IMR-90 (cell line): ENCODE data around the gene CAPNS2. TPM values are rescaled to one million over a fixed set of nuclear protein-coding genes. Genes with fewer than 3 reads are reported as not detected.

Experiments used
- ATAC-seq: fragments of 200-7000 bp; cut with Tn5 transposase; 2 replicates; pipeline ENCODE4 v1.9.1; 2020; ENCODE audit warnings: low read depth, mild to moderate bottlenecking, moderate library complexity
- BruUV-seq: library from RNA; stranded (reverse); fragments of 400-500 nt; replicated peaks from 2 replicates; lab custom pipeline; 2021; lab: Mats Ljungman, UMichigan
- CTCF ChIA-PET: fragments of 300-600 bp; formaldehyde crosslinking; extraction: SDS; loops from one replicate; lab custom pipeline; 2021; ENCODE audit warnings: antibody characterized with exemption; lab: Yijun Ruan, JAX
- POLR2A ChIA-PET: fragments of 300-600 bp; sonication (Branson Sonifier 250); formaldehyde crosslinking; loops from one replicate; lab custom pipeline; 2022; ENCODE audit warnings: antibody characterized with exemption; ENCODE audit not compliant: unreplicated experiment; lab: Charles Lee
- DNase-seq: peaks from one replicate; pipeline ENCODE4 v3.0.0; 2013
- H2AFZ ChIP-seq: replicated peaks from 2 replicates; pipeline ENCODE3; 2013; ENCODE audit warnings: low read length, mild to moderate bottlenecking; ENCODE audit not compliant: poor library complexity
- H2AK5ac ChIP-seq: 2 replicates; pipeline ENCODE4 v1.6.1; 2013; ENCODE audit warnings: low read depth, low read length, inconsistent platforms
- H2AK9ac ChIP-seq: replicated peaks from 2 replicates; pipeline ENCODE3; 2013; ENCODE audit warnings: mild to moderate bottlenecking, low read depth, low read length, moderate library complexity; ENCODE audit not compliant: poor library complexity
- H2BK120ac ChIP-seq: 2 replicates; pipeline ENCODE4 v1.6.1; 2013; ENCODE audit warnings: low read depth, low read length, inconsistent platforms
- H2BK15ac ChIP-seq: 3 replicates; pipeline ENCODE4 v1.6.1; 2013; ENCODE audit warnings: low read depth, low read length, inconsistent platforms
- H2BK20ac ChIP-seq: 2 replicates; pipeline ENCODE4 v1.6.1; 2013; ENCODE audit warnings: low read depth, mild to moderate bottlenecking, inconsistent platforms, low read length, moderate library complexity
- H2BK5ac ChIP-seq: 2 replicates; pipeline ENCODE4 v1.6.1; 2013; ENCODE audit warnings: mild to moderate bottlenecking, low read depth, low read length, inconsistent platforms; ENCODE audit not compliant: poor library complexity, severe bottlenecking
- H3K14ac ChIP-seq: replicated peaks from 2 replicates; pipeline ENCODE4 v1.6.1; 2013; ENCODE audit warnings: low read depth, low read length, inconsistent platforms
- H3K18ac ChIP-seq: 2 replicates; pipeline ENCODE4 v1.6.1; 2013; ENCODE audit warnings: low read depth, low read length, control low read depth
- H3K23ac ChIP-seq: 2 replicates; pipeline ENCODE4 v1.6.1; 2013; ENCODE audit warnings: low read depth, low read length, inconsistent platforms
- H3K27ac ChIP-seq: 2 replicates; pipeline ENCODE4 v1.5.1; 2013; ENCODE audit warnings: mild to moderate bottlenecking, control low read depth, low read length; ENCODE audit not compliant: insufficient read depth
- H3K27me3 ChIP-seq: 2 replicates; pipeline ENCODE4 v1.6.1; 2013; ENCODE audit warnings: low read length; ENCODE audit not compliant: control insufficient read depth, insufficient read depth
- H3K36me3 ChIP-seq: 2 replicates; pipeline ENCODE4 v1.6.1; 2013; ENCODE audit warnings: low read length, mixed read lengths; ENCODE audit not compliant: control insufficient read depth, insufficient read depth
- H3K4ac ChIP-seq: 2 replicates; pipeline ENCODE4 v1.6.1; 2013; ENCODE audit warnings: low read depth, low read length, inconsistent platforms
- H3K4me1 ChIP-seq: 2 replicates; pipeline ENCODE4 v1.6.1; 2013; ENCODE audit warnings: low read length, mixed read lengths; ENCODE audit not compliant: control insufficient read depth, insufficient read depth
- H3K4me2 ChIP-seq: 2 replicates; pipeline ENCODE4 v1.6.1; 2013; ENCODE audit warnings: low read depth, mild to moderate bottlenecking, control low read depth, low read length, moderate library complexity
- H3K4me3 ChIP-seq: 2 replicates; pipeline ENCODE4 v1.5.1; 2013; ENCODE audit warnings: low read depth, mild to moderate bottlenecking, control low read depth, low read length, moderate library complexity; ENCODE audit not compliant: insufficient read depth
- H3K56ac ChIP-seq: 2 replicates; pipeline ENCODE4 v1.6.1; 2013; ENCODE audit warnings: low read length, inconsistent platforms; ENCODE audit not compliant: insufficient read depth; ENCODE audit errors: extremely low read depth
- H3K79me1 ChIP-seq, 2 experiments: 2 replicates each; pipeline ENCODE4 v1.6.1; 2013; ENCODE audit warnings: low read length in 2 of 2, inconsistent platforms in 1 of 2, low read depth in 1 of 2
- H3K9ac ChIP-seq: 2 replicates; pipeline ENCODE4 v1.6.1; 2013; ENCODE audit warnings: low read depth, low read length, control low read depth
- H3K9me1 ChIP-seq: 2 replicates; pipeline ENCODE4 v1.6.1; 2013; ENCODE audit warnings: low read length, inconsistent platforms; ENCODE audit not compliant: insufficient read depth
- H3K9me3 ChIP-seq: 2 replicates; pipeline ENCODE4 v1.6.1; 2013; ENCODE audit warnings: low read length; ENCODE audit not compliant: control insufficient read depth, insufficient read depth
- H4K20me1 ChIP-seq: 2 replicates; pipeline ENCODE4 v1.6.1; 2013; ENCODE audit warnings: low read length, inconsistent platforms; ENCODE audit not compliant: insufficient read depth
- H4K5ac ChIP-seq: 2 replicates; pipeline ENCODE4 v1.6.1; 2013; ENCODE audit warnings: mild to moderate bottlenecking, low read depth, low read length, control low read depth
- H4K8ac ChIP-seq, 2 experiments: 2 replicates each; pipeline ENCODE4 v1.6.1; 2013; ENCODE audit warnings: low read depth in 2 of 2, low read length in 2 of 2, control low read depth in 1 of 2, inconsistent platforms in 1 of 2
- H4K91ac ChIP-seq: 2 replicates; pipeline ENCODE4 v1.6.1; 2013; ENCODE audit warnings: low read depth, low read length, inconsistent platforms; ENCODE audit not compliant: insufficient read depth
- BHLHE40 ChIP-seq: fragments of 150-350 bp; IDR thresholded peaks from 2 replicates; pipeline ENCODE4 v1.6.1; 2016; ENCODE audit warnings: mild to moderate bottlenecking, low read depth, low read length
- CEBPB ChIP-seq: IDR thresholded peaks from 2 replicates; pipeline ENCODE4 v1.6.1; 2012; ENCODE audit warnings: low read depth, low read length, improper control_type of control experiment
- CHD1 ChIP-seq: IDR thresholded peaks from 2 replicates; pipeline ENCODE4 v1.6.1; 2012; ENCODE audit warnings: low read depth, low read length, improper control_type of control experiment
- CTCF ChIP-seq: conservative IDR thresholded peaks from 2 replicates; pipeline ENCODE4 v1.5.1; 2012; ENCODE audit warnings: mild to moderate bottlenecking, low read depth, low read length, improper control_type of control experiment
- FOS ChIP-seq: fragments of 150-350 bp; IDR thresholded peaks from 2 replicates; pipeline ENCODE4 v1.6.1; 2016; ENCODE audit warnings: low read depth, low read length
- MXI1 ChIP-seq: IDR thresholded peaks from 2 replicates; pipeline ENCODE4 v1.6.1; 2012; ENCODE audit warnings: low read depth, mild to moderate bottlenecking, low read length, moderate library complexity, borderline replicate concordance
- NFE2L2 ChIP-seq: fragments of 150-350 bp; IDR thresholded peaks from 2 replicates; pipeline ENCODE4 v1.6.1; 2016; ENCODE audit warnings: low read depth, mild to moderate bottlenecking, low read length
- RAD21 ChIP-seq: IDR thresholded peaks from 2 replicates; pipeline ENCODE4 v1.6.1; 2012; ENCODE audit warnings: low read length, improper control_type of control experiment
- RCOR1 ChIP-seq: IDR thresholded peaks from 2 replicates; pipeline ENCODE4 v1.6.1; 2012; ENCODE audit warnings: mild to moderate bottlenecking, low read length, improper control_type of control experiment; ENCODE audit not compliant: insufficient replicate concordance
- RFX5 ChIP-seq: IDR thresholded peaks from 2 replicates; pipeline ENCODE4 v1.8.0; 2012; ENCODE audit warnings: low read depth, mild to moderate bottlenecking, low read length, moderate library complexity
- SMC3 ChIP-seq: fragments of 150-350 bp; IDR thresholded peaks from 2 replicates; pipeline ENCODE4 v1.6.1; 2016; ENCODE audit warnings: low read depth, mild to moderate bottlenecking, antibody characterized with exemption, low read length, moderate library complexity
- dilution Hi-C: fragments of 300-500 bp; cut with HindIII; formaldehyde crosslinking; loops from one replicate; pipeline ENCODE4 v1.14.3; 2018; ENCODE audit warnings: low sequenced_read_pairs; ENCODE audit not compliant: unreplicated experiment
- in situ Hi-C: fragments of 300-500 bp; cut with MboI; formaldehyde crosslinking; loops from 3 replicates; pipeline ENCODE4 v1.14.3; 2019; ENCODE audit warnings: low sequenced_read_pairs, inconsistent platforms, mixed read lengths
- intact Hi-C: fragments of 100-400 bp; cut with micrococcal nuclease; formaldehyde crosslinking; loops from 2 replicates; pipeline ENCODE4 v1.10.0; 2022
- polyA plus RNA-seq, 3 experiments: library from polyadenylated mRNA; depleted of rRNA; stranded (reverse); fragments of >200 nt; gene quantifications; 2 replicates each; pipeline ENCODE4 v1.2.3, GENCODE V29; 2012; ENCODE audit warnings: low replicate concordance in 1 of 3
- total RNA-seq: library from RNA; depleted of rRNA; stranded (reverse); fragments of >200 nt; gene quantifications from 2 replicates; pipeline ENCODE4 v1.2.3, GENCODE V29; 2012

Gene CAPNS2
- total and polyA plus RNA-seq, 2 of the 4 experiments (the other 2 are of a cell fraction), result 0.09 to 0.72 TPM

- H4K8ac ChIP-seq, result no peak overlapping the region
- no peak overlapping the region for H3K23ac ChIP-seq
- no peak overlapping the region for H2BK120ac ChIP-seq
- no peak overlapping the region for H4K91ac ChIP-seq
- no peak overlapping the region for H3K56ac ChIP-seq
- peaks cover 4% of the 10 kb centered on the region; the same call in 1 of the 2 replicates for H3K9me3 ChIP-seq
- H2BK20ac ChIP-seq, result no peak overlapping the region; the same call in 1 of the 2 replicates
- H3K27me3 ChIP-seq, result no peaks in the 10 kb centered on the region
- in situ Hi-C loops (no loop called here), intact Hi-C loops (no loop called here), dilution Hi-C loops (no loop called here)
- H2AK5ac ChIP-seq, result no peak overlapping the region
- no peak overlapping the region for H4K5ac ChIP-seq
- H3K79me1 ChIP-seq, result no peaks in the 10 kb centered on the region
- ATAC-seq (no peak), DNase-seq (no peak)
- no peak overlapping the region for H3K4me2 ChIP-seq
- H3K36me3 ChIP-seq, result no peaks in the 10 kb centered on the region
- H3K14ac ChIP-seq, result no peak overlapping the region
- TF ChIP-seq RAD21 (no peak), RCOR1 (no peak), FOS (no peak), CTCF (no peak), RFX5 (no peak), MXI1 (no peak), CEBPB (no peak), CHD1 (no peak), SMC3 (no peak), NFE2L2 (no peak), BHLHE40 (no peak)
- no peak overlapping the region for H3K9ac ChIP-seq
- no TSS peak for BruUV-seq
- H3K4ac ChIP-seq, result no peak overlapping the region
- H3K4me3 ChIP-seq, result no peak overlapping the region
- H2AK9ac ChIP-seq, result no peak overlapping the region
- ChIA-PET CTCF (no interaction called here), POLR2A (no interaction called here)
- H3K27ac ChIP-seq, result no peak overlapping the region
- H4K20me1 ChIP-seq, result peaks cover 5% of the 10 kb centered on the region; the same call in 1 of the 2 replicates
- no peak overlapping the region for H2AFZ ChIP-seq
- H3K4me1 ChIP-seq, result peaks cover 1% of the 10 kb centered on the region
- H2BK5ac ChIP-seq, result no peak overlapping the region
- H2BK15ac ChIP-seq, result no peak overlapping the region
- H3K18ac ChIP-seq, result no peak overlapping the region
- H3K9me1 ChIP-seq, result no peaks in the 10 kb centered on the region
Measured at GRCh38 chr16:55557186-55557585, 9.3 kb upstream of the CAPNS2 start.
